BE2C (cell line): ENCODE data around the gene IPO13.

Experiments
- DNase-seq: peaks from one replicate; pipeline ENCODE4 v3.0.0-alpha.2; 2020
- H3K27me3 ChIP-seq: fragments of 250-450 bp; sonication (Bioruptor Pico); 2 replicates; pipeline ENCODE4 v1.5.1; 2020; ENCODE audit warnings: mild to moderate bottlenecking
- H3K36me3 ChIP-seq: fragments of 250-450 bp; sonication (Bioruptor Pico); 2 replicates; pipeline ENCODE4 v1.5.1; 2020; ENCODE audit warnings: mild to moderate bottlenecking
- H3K4me1 ChIP-seq: fragments of 250-450 bp; sonication (Bioruptor Pico); 2 replicates; pipeline ENCODE4 v1.5.1; 2020
- H3K4me3 ChIP-seq: 2 replicates; pipeline ENCODE4 v1.5.1; 2011; ENCODE audit warnings: low read depth, low read length
- H3K9me3 ChIP-seq: fragments of 250-450 bp; sonication (Bioruptor Pico); 2 replicates; pipeline ENCODE4 v1.5.1; 2020
- CTCF ChIP-seq: IDR thresholded peaks from 2 replicates; pipeline ENCODE4 v1.5.1; 2012; ENCODE audit warnings: mild to moderate bottlenecking, low read depth, low read length

The IPO13 gene

DNA sequence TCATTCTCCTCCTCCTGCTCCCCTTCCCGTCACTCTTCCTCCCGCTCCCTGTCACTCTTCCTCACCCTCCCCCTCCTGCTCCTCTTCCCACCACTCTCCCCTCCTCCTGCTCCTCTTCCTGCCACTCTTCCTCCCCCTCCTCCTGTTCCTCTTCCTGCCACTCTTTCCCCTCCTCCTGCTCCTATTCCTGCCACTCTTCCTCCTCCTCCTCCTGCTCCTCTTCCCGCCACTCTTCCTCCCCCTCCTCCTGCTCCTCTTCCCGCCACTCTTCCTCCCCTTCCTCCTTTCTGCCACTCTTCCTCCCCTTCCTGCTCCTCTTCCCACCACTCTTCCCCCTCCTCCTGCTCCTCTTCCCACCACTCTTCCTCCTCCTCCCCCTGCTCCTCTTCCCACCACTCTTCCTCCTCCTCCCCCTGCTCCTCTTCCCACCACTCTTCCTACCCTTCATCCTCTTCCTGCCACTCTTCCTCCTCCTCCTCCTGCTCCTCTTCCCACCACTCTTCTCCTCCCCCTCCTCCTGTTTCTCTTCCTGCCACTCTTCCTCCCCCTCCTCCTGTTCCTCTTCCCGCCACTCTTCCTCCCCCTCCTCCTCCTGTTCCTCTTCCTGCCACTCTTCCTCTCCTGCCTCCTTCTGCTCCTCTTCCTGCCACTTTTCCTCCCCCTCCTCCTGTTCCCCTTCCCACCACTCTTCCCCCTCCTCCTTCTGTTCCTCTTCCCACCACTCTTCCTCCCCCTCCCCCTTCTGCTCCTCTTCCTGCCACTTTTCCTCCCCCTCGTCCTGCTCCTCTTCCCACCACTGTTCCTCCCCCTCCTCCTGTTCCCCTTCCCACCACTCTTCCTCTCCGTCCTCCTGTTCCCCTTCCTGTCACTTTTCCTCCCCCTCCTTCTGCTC, 41.8 kb upstream of the IPO13 start:
- no peak for DNase-seq
- H3K4me1 ChIP-seq: no peaks in the 10 kb centered on the region
- H3K9me3 ChIP-seq: no peaks in the 10 kb centered on the region
- TF ChIP-seq CTCF: no peak
- H3K27me3 ChIP-seq: no peaks in the 10 kb centered on the region
- H3K4me3 ChIP-seq: no peak overlapping the region
- no peaks in the 10 kb centered on the region for H3K36me3 ChIP-seq

GRCh38 chr1:43908226-43908625, 38.5 kb upstream of the IPO13 start:
- Histone ChIP-seq H3K27me3 (no peaks in the 10 kb centered on the region), H3K36me3 (no peaks in the 10 kb centered on the region), H3K4me1 (no peaks in the 10 kb centered on the region), H3K9me3 (no peaks in the 10 kb centered on the region), H3K4me3 (no peak overlapping the region)
- TF ChIP-seq CTCF: no peak
- DNase-seq: no peak

- Histone ChIP-seq H3K27me3 (no peaks in the 10 kb centered on the region), H3K4me3 (no peak overlapping the region), H3K36me3 (no peaks in the 10 kb centered on the region)
Measured at GRCh38 chr1:43908858-43909257, 37.9 kb upstream of the IPO13 start.

GRCh38 chr1:43910343-43910742, 36.4 kb upstream of the IPO13 start:
- Histone ChIP-seq H3K4me3 (no peak overlapping the region), H3K27me3 (no peaks in the 10 kb centered on the region)

More at GRCh38 chr1:43908858-43909257, 37.9 kb upstream of the IPO13 start:
- no peaks in the 10 kb centered on the region for H3K9me3 ChIP-seq
- no peaks in the 10 kb centered on the region for H3K4me1 ChIP-seq
- no peak for DNase-seq
- TF ChIP-seq CTCF: no peak

GRCh38 chr1:43912607-43913006, 34.1 kb upstream of the IPO13 start:
- H3K27me3 ChIP-seq: no peaks in the 10 kb centered on the region
- no peaks in the 10 kb centered on the region for H3K4me1 ChIP-seq
- no peaks in the 10 kb centered on the region for H3K9me3 ChIP-seq
- no peaks in the 10 kb centered on the region for H3K36me3 ChIP-seq
- no peak for TF ChIP-seq CTCF
- H3K4me3 ChIP-seq: no peak overlapping the region
- DNase-seq: no peak

More at GRCh38 chr1:43910343-43910742, 36.4 kb upstream of the IPO13 start:
- Histone ChIP-seq H3K9me3 (no peaks in the 10 kb centered on the region), H3K36me3 (no peaks in the 10 kb centered on the region), H3K4me1 (no peaks in the 10 kb centered on the region)
- no peak for TF ChIP-seq CTCF
- no peak for DNase-seq

GRCh38 chr1:43913051-43913501, 33.7 kb upstream of the IPO13 start:
- Histone ChIP-seq H3K36me3 (no peaks in the 10 kb centered on the region), H3K9me3 (no peaks in the 10 kb centered on the region), H3K4me3 (no peak overlapping the region), H3K27me3 (no peaks in the 10 kb centered on the region), H3K4me1 (no peaks in the 10 kb centered on the region)
- TF ChIP-seq CTCF: no peak
- DNase-seq: no peak
